NCI-H526 treated with DMSO at 0.1 percent for 48 hours (cell line): ENCODE results near the gene PPY.
"Not testable (repeated sequence)": the region's sequence is repeated elsewhere in the genome, so short reads cannot be mapped to it uniquely, and the experiment has no call there.

Experiments
- DNase-seq: peaks from one replicate; lab custom pipeline; 2025; lab: John Stamatoyannopoulos, UW

The PPY gene

GRCh38 chr17:43931062-43931571, 11.2 kb downstream of the PPY start:
- no peak for DNase-seq

- no peak for DNase-seq
These were observed 13.7 kb downstream of the PPY start for GRCh38 chr17:43928609-43929008.

- DNase-seq = not testable (repeated sequence)
These were observed 14.3 kb downstream of the PPY start for GRCh38 chr17:43927929-43928328.

GRCh38 chr17:43927060-43927864, 15.0 kb downstream of the PPY start:
- no peak for DNase-seq

GRCh38 chr17:43924558-43924957, 17.7 kb downstream of the PPY start:
- DNase-seq = no peak

- DNase-seq = no peak
These were observed 21.7 kb downstream of the PPY start for GRCh38 chr17:43920500-43921095.

- DNase-seq = no peak
These were observed 24.3 kb downstream of the PPY start for GRCh38 chr17:43918026-43918389.

- DNase-seq = no peak
These were observed 24.8 kb downstream of the PPY start for GRCh38 chr17:43917348-43918025.

- no peak for DNase-seq
These were observed 25.3 kb downstream of the PPY start for GRCh38 chr17:43917016-43917347.

- no peak for DNase-seq
These were observed 25.9 kb downstream of the PPY start for GRCh38 chr17:43916385-43916784.

- no peak for DNase-seq
These were observed 26.7 kb downstream of the PPY start for GRCh38 chr17:43915559-43915958.

- DNase-seq = no peak
These were observed 27.8 kb downstream of the PPY start for GRCh38 chr17:43914451-43914850.

GRCh38 chr17:43913584-43913983, 28.7 kb downstream of the PPY start:
- DNase-seq = no peak

GRCh38 chr17:43912635-43913304, 29.5 kb downstream of the PPY start:
- DNase-seq = no peak

- DNase-seq = no peak
These were observed 30.4 kb downstream of the PPY start for GRCh38 chr17:43911904-43912303.

- DNase-seq = no peak
These were observed 32.6 kb downstream of the PPY start for GRCh38 chr17:43909537-43910231.

GRCh38 chr17:43907998-43908721, 34.1 kb downstream of the PPY start:
- DNase-seq = peak; percentile 63

GRCh38 chr17:43907425-43907981, 34.8 kb downstream of the PPY start, which contains the start of gene MPP2:
TSS of gene MPP2 (minus strand) at chr17:43907536. CDS start at chr17:43904460, 3,076 bp downstream.
- peak; percentile 57 for DNase-seq

GRCh38 chr17:43906951-43907424, 35.3 kb downstream of the PPY start:
- no peak for DNase-seq

GRCh38 chr17:43905985-43906852, 36.1 kb downstream of the PPY start:
- peak; percentile 4 for DNase-seq
